NOMO-1 treated with dmso at 0.1 percent for 144 hours (cell line): ENCODE data around the gene SUPT3H.

Experiments used
- DNase-seq: peaks from one replicate; lab custom pipeline; 2025; ENCODE audit not compliant: unreplicated experiment; lab: John Stamatoyannopoulos, UW

The SUPT3H gene

GRCh38 chr6:45129051-45129450 is 248.7 kb downstream of the SUPT3H start:
- DNase-seq: no peak

GRCh38 chr6:45127185-45127584 is 250.5 kb downstream of the SUPT3H start:
- DNase-seq: no peak

- DNase-seq: no peak
Observed at GRCh38 chr6:45126033-45126432, 251.7 kb downstream of the SUPT3H start.

GRCh38 chr6:45123023-45123422 is 254.7 kb downstream of the SUPT3H start:
- no peak for DNase-seq

- no peak for DNase-seq
Observed at GRCh38 chr6:45118754-45119153, 259.0 kb downstream of the SUPT3H start.

GRCh38 chr6:45116714-45117410 is 260.9 kb downstream of the SUPT3H start:
- no peak for DNase-seq

- DNase-seq: no peak
Observed at GRCh38 chr6:45115696-45116095, 262.0 kb downstream of the SUPT3H start.

GRCh38 chr6:45112711-45113110 is 265.0 kb downstream of the SUPT3H start:
- DNase-seq: no peak

GRCh38 chr6:45109551-45109950 is 268.2 kb downstream of the SUPT3H start:
- no peak for DNase-seq

GRCh38 chr6:45105170-45105820 is 272.4 kb downstream of the SUPT3H start:
- no peak for DNase-seq

GRCh38 chr6:45104429-45104828 is 273.3 kb downstream of the SUPT3H start:
- no peak for DNase-seq

GRCh38 chr6:45098256-45098655 is 279.5 kb downstream of the SUPT3H start:
- no peak for DNase-seq

- no peak for DNase-seq
Observed at GRCh38 chr6:45094831-45095230, 282.9 kb downstream of the SUPT3H start.

GRCh38 chr6:45092135-45092534 is 285.6 kb downstream of the SUPT3H start:
- no peak for DNase-seq

- DNase-seq: no peak
Observed at GRCh38 chr6:45086360-45087084, 291.2 kb downstream of the SUPT3H start.

- no peak for DNase-seq
Observed at GRCh38 chr6:45084257-45084656, 293.5 kb downstream of the SUPT3H start.

- no peak for DNase-seq
Observed at GRCh38 chr6:45082091-45082490, 295.6 kb downstream of the SUPT3H start.

GRCh38 chr6:45081634-45082033 is 296.1 kb downstream of the SUPT3H start:
- DNase-seq: no peak

- no peak for DNase-seq
Observed at GRCh38 chr6:45078432-45078831, 299.3 kb downstream of the SUPT3H start.

GRCh38 chr6:45076217-45076930 is 301.4 kb downstream of the SUPT3H start:
- DNase-seq: no peak

GRCh38 chr6:45075246-45075645 is 302.5 kb downstream of the SUPT3H start:
- DNase-seq: no peak
